Islet precursor cell (in vitro differentiated cells): ENCODE results near the gene MT1H.
A peak's percentile ranks its signal among the peaks of the same experiment; 100 is the strongest.

Experiments
- DNase-seq: peaks from one replicate; pipeline ENCODE4 v3.0.0-alpha.2; 2018

MT1H gene

GRCh38 chr16:56636616-56637413, 32.8 kb upstream of the MT1H start:
- DNase-seq = no peak

- peak; percentile 83 for DNase-seq
Measured at GRCh38 chr16:56637814-56638750, 31.5 kb upstream of the MT1H start, which contains the start of gene MT1A. MT1A (plus strand) TSS chr16:56638666; CDS start chr16:56638739, 73 bp downstream.

GRCh38 chr16:56639045-56639444, 30.6 kb upstream of the MT1H start:
- no peak for DNase-seq

- no peak for DNase-seq
Measured at GRCh38 chr16:56640076-56640475, 29.5 kb upstream of the MT1H start.

DNA sequence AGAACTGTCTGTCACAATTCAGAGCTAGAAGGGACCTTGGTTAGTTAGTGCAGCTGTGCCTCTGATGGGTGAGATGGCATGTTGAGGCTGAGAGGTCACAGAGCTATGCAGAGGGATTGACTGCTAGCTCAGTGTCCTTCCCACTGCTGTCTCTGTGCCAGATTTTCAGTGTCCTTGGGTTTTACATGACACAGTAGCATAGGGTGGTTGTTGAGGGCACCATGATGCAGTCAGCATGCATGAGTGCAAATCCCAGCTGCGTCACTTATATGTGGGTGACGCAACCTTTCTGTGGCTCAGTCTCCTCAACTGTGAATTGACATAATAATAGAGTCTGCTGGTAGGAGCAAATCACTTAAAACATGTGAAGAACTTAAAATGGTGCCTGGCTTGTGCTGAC, 28.4 kb upstream of the MT1H start:
- no peak for DNase-seq

- DNase-seq = peak; percentile 85
Measured at GRCh38 chr16:56643080-56643778, 26.4 kb upstream of the MT1H start.

- DNase-seq = no peak
Measured at GRCh38 chr16:56643833-56644232, 25.8 kb upstream of the MT1H start.

GRCh38 chr16:56645311-56645710, 24.3 kb upstream of the MT1H start:
- DNase-seq = no peak

DNA sequence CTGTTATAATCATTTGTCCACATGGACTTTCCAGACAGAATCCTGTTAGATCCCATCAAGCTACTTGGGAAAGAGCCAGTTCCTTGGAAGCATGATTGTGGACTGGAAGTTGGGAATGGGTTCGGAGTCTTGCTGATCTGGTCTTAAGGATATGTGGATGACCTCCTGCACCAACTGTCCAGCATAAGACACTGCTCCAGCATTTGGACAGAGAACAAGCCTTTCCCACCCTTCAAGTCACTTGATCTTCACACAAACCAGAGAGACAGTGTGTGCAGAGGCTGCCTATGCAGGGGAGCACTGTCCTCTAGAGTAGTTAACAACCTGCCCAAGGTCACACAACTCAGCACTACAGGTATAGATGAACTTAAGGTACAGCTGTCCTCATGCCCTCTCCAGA, 23.8 kb upstream of the MT1H start:
- DNase-seq = no peak

DNA sequence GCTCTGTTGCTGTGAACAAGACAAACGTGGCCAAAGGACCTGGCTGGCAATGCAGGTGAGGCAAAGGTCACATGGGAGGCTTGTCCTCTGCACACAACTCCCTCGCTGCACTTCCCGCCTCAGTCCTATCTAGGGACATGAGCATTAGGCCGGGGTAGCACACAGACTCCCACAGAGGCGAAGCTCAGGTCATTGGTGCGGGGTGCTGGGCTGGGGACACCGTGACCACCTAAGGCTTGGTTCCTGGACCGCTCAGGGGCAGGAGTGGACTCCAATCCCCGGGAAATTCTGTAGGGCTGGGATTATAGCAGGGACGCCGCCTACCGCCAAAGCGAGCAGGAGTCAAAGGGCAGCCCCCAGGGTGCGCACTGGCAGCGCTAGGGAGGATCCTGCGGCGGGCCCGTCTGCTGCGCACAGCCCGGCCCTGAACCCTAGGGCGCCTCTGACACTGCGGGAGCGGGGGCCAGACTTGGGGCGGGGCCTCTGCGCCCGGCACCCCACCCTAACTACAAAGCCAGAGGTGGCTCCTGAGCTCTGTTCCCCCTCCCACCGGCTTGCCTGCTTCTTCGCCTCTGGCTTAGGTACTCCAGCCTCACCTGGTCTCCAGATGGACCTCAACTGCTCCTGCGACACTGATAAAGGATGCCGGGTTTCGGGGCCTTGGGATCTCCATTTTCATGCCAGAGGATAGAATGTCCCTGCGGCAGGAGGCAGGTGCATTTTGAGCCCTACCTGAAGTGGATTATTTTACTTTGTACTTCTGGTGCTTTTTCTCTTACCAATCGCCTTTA, 21.8 kb upstream of the MT1H start:
- DNase-seq = no peak

- no peak for DNase-seq
Measured at GRCh38 chr16:56649271-56649670, 20.3 kb upstream of the MT1H start.

DNA sequence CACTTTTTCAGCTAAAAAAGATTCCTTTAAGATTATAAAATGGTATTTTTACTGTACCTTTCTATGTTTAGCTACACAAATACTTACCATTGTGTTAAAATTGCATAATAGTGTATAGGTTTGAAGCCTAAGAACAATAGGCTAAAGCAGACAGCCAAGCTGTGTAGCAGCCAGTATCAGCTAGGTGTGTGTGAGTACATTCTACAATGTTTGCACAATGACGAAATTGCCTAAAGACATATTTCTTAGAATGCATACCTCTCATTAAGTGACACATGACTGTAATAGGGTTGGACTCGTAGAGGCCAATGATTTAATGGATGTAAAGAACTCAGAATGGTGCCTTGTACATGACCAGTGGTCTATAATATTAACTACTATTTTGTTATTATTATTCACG, 19.8 kb upstream of the MT1H start:
- DNase-seq = no peak

DNA sequence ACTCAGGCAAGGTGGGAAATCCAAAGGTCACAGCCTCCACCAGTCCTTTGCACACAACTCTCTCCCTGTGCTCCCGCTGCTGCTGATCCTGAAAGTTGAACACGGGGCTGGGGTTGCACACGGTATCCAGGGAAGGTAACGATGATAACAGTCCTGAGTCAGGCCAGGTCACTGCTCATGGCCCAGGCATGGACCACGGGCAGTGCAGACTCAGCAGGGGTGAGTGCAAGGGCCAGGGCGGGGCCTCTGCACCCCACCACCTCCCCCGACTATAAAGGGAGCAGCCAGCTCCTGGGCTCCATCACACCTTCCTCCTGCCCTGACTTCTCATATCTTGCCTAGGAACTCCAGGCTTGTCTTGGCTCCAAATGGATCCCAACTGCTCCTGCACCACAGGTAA, 18.0 kb upstream of the MT1H start, which contains the start of gene MT1B:
TSS of gene MT1B (plus strand) at position 301 of the 400 bp plus-strand sequence. CDS start at position 369, 68 bp downstream.
- DNase-seq = no peak

DNA sequence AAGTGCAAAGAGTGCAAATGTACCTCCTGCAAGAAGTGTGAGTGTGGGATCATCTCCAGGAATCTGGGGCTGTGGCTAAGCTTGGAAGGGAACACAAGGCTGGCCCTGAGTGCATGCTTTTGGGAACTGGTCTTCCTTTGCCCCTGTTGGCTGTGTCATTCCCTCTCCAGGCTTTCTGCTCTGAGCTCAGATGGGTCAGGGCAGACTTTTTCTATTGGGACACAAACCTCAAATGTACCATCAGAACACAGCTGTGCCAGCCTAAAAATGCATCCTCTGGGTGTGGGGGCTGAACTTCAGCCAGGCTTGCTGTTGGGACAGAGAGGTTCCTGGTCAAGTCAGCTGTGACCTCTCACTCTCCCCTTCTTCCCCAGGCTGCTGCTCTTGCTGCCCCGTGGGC, 17.0 kb upstream of the MT1H start:
- DNase-seq = no peak

DNA sequence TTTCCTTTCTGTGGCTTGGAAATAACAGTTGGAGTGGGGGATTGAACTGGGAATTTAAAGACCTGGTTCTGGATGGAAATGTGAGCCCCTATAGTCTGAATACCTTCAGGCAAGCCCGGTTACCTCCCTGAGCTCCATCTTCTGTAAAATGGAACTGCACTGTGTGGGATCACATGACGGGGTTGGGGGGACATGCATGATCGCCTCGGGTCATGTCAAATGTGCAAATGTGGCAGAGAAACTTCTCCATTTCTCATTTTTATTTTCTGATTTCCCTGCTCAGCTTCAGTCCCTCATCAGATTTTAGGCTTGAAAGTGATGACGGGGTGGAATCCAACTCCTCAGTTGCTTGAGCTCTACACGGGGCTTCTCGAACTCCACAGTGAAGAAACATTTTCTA, 16.4 kb upstream of the MT1H start:
- no peak for DNase-seq

DNA sequence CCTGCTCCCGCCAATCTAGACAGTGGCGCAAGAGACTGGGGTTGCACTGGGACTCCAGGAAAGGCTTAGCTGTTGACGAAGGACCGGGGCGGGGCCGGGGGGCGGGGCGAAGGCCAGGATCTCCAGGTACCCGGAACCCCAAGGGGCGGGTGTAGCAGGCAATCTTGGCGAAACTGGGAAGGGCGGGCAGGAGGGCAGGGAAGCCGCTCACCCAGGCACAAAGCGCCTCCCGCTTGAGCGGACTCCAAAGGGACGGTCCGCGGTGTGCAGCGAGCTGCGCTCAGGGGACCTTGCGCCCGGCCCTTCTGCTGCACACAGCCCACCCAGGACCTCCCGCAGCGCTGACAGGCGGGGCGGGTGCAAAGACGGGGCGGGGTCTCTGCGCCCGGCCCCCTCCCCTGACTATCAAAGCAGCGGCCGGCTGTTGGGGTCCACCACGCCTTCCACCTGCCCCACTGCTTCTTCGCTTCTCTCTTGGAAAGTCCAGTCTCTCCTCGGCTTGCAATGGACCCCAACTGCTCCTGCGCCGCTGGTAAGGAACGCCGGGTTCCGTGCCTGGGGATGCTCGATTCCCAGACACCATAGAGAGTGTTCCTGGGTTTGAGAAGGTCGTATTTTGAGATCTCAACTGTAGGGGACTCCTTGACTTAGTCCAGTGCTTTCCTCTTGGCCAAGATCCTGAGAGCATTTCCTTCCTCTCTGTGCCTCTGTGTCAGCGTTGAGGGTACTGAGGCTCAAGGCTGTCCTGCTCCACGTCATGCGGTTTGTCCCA, 11.9 kb upstream of the MT1H start, which contains the start of gene MT1F:
TSS of gene MT1F (plus strand) at position 405 of the 772 bp plus-strand sequence. CDS start at position 505, 100 bp downstream.
- peak; percentile 89 for DNase-seq

DNA sequence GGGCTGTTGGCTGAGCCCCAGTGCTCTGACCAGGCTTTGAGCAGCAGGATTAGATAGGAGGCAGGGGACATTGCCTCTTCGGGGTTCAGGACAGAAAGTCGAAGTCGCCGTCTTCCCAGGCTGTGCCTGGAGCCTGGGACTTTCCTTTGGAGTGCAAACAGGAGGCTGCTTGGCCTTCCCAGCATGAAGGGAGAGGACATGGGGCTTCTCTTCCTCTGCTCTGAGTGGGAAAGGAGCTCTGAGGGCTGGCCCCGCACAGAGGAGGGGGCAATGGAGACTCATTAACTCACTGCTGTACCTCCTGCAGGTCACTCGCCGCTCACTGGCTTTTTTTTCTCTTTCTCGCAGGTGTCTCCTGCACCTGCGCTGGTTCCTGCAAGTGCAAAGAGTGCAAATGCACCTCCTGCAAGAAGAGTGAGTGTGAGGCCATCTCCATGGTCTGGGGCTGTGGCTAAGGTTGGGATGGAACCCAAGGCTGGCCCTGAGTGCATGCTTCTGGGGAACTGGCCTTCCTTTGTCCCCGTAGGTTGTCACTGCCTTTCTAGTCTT, 11.2 kb upstream of the MT1H start:
- no peak for DNase-seq

DNA sequence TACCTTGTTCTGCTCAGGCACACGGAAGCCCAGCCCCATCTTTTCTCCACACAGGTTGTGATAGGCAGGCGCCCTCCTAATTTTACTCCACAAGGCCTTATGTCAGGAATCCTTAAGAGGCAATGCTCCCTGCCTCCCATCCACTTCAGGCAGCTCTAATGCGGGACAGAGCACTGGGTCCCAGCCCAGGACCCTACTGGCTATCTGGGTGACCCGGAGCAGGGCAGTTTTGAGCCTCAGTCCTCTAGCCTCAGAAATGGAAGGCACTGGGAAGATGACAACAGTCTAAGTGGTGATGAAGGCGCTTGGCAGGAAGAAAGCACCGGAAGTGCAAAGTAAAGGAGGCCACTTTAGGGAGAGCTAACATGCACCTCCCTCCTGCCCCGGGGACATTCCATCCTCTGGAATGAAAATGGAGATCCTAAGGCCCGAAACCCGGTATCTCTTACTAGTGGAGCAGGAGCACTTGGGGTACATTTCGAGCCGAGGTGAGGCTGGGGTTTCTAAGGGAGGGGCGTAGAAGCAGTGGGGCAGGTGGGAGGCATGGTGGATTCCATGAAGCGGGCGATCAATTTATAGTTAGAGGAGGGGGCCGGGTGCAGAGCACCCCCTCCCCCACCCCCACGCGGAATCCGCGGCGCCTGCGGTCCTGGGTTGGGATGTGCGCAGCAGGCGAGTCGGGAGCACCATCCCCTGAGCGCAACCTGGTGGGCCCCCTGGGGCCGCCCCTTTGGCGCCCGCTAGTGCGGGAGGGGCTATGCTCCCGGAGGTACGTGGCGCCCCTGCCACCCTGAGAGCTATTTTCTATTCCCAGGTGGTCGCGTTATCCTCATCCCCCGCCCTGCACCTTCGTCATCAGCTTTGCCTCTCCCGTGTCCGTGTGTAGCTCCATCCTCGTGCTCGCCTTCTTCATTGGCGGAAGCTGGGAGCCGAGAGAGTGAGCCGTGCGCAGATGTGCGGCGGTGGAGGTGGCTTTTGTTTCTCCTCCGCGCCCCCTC, 7.0 kb upstream of the MT1H start:
- DNase-seq = no peak

- no peak for DNase-seq
Measured at GRCh38 chr16:56664506-56664905, 5.1 kb upstream of the MT1H start.
